Spleen (tissue), 11 donors: ENCODE results near the gene KLF7. TPM values are rescaled to one million over a fixed set of nuclear protein-coding genes. Genes with fewer than 3 reads are reported as not detected.

ENCODE experiments used
- DNase-seq: peaks from one replicate; pipeline ENCODE4 v3.0.0-alpha.2; 2020
- H3K27ac ChIP-seq, 8 donors: fragments of 200-600 bp; sonication (generic) in 7 of 8; 1 replicate in 4 of 8; 2 replicates in 4 of 8; pipeline versions ENCODE4 v1.5.0 to v1.8.0; 2016 to 2021; ENCODE audit warnings: inconsistent platforms in 4 of 8, mild to moderate bottlenecking in 4 of 8, moderate library complexity in 1 of 8
- H3K27me3 ChIP-seq, 7 donors: fragments of 200-600 bp; sonication (generic) in 6 of 7; replicated peaks in 1 of 7; 1 replicate in 4 of 7; 2 replicates in 3 of 7; pipeline versions ENCODE4 v1.5.0 to v1.8.0; 2016 to 2021; ENCODE audit warnings: inconsistent platforms in 3 of 7, mild to moderate bottlenecking in 1 of 7
- H3K36me3 ChIP-seq, 6 donors: fragments of 200-600 bp; sonication (generic) in 5 of 6; 1 replicate in 4 of 6; 2 replicates in 2 of 6; pipeline versions ENCODE4 v1.5.0 to v1.8.0; 2016 to 2021; ENCODE audit warnings: inconsistent platforms in 2 of 6
- H3K4me1 ChIP-seq, 6 donors: fragments of 200-600 bp; sonication (generic) in 5 of 6; 1 replicate in 3 of 6; 2 replicates in 3 of 6; pipeline versions ENCODE4 v1.5.0 to v1.8.0; 2016 to 2021; ENCODE audit warnings: inconsistent platforms in 3 of 6
- H3K4me3 ChIP-seq, 8 donors: fragments of 200-600 bp; sonication (generic) in 7 of 8; 1 replicate in 4 of 8; 2 replicates in 4 of 8; pipeline versions ENCODE4 v1.5.0 to v1.8.0; 2016 to 2021; ENCODE audit warnings: inconsistent platforms in 4 of 8, mild to moderate bottlenecking in 4 of 8, moderate library complexity in 2 of 8
- H3K9me3 ChIP-seq, 8 donors: fragments of 200-600 bp; sonication (generic) in 7 of 8; 1 replicate in 4 of 8; 2 replicates in 4 of 8; pipeline versions ENCODE4 v1.5.0 to v1.8.0; 2016 to 2021; ENCODE audit warnings: inconsistent platforms in 4 of 8
- POLR2A ChIP-seq, 3 donors: fragments of 450-650 bp; IDR thresholded peaks; one replicate each; pipeline ENCODE4 v1.5.1; 2017; ENCODE audit warnings: antibody characterized with exemption in 3 of 3, mild to moderate bottlenecking in 1 of 3
- POLR2AphosphoS5 ChIP-seq, 3 donors: sonication (generic); formaldehyde crosslinking; IDR thresholded peaks; one replicate each; pipeline ENCODE4 v1.5.1; 2017; ENCODE audit warnings: antibody characterized with exemption in 3 of 3
- WGBS, 5 donors: extraction: QIAGEN DNeasy Blood & Tissue Kit in 3 of 5; methylation state at CpG; one replicate each; pipeline versions ENCODE4 v1.1.5 to v1.1.7; 2013 to 2018; 5-methylcytosine and 5-hydroxymethylcytosine counted together
- intact Hi-C: fragments of 100-400 bp; cut with DNase I; formaldehyde crosslinking; loops from one replicate; pipeline ENCODE4 v1.15.0; 2023; ENCODE audit warnings: low total_unique reads
- microRNA-seq, 3 donors: library from miRNA; unstranded; fragments of <30 nt; microRNA quantifications; one replicate each; pipeline versions ENCODE4 to v1.1.0, GENCODE V29; 2019 to 2020
- polyA plus RNA-seq, 3 donors: library from polyadenylated mRNA; stranded (reverse); fragments of 200-250 nt; gene quantifications; one replicate each; pipeline ENCODE4 v1.2.1, GENCODE V29; 2013
- small RNA-seq, 4 donors: library from RNA; depleted of rRNA; stranded (forward); fragments of <200 nt; gene quantifications; one replicate each; pipeline ENCODE3, GENCODE V24; 2016
- total RNA-seq, 7 donors: library from RNA; depleted of rRNA in 3 of 7; stranded (reverse); fragments of >200 nt in 3 of 7; fragmentation: NEBNext Ultra II Directional in 4 of 7; extraction: Animal tissue kit (Norgen Biotek cat#: 25700) in 4 of 7; gene quantifications; one replicate each; pipeline versions ENCODE4 v1.1.0 to v1.2.1, GENCODE V29; 2016 to 2021
- TF ChIP-seq, protein P1 (sequence below), 11 experiments: fragments of 200-600 bp in 7 of 11; fragments of 450-650 bp in 4 of 11; sonication (generic) in 4 of 11; IDR thresholded peaks in 8 of 11; conservative IDR thresholded peaks in 3 of 11; 1 replicate in 7 of 11; 2 replicates in 4 of 11; pipeline versions ENCODE4 v1.4.0 to v1.8.0; 2016 to 2021; ENCODE audit warnings: antibody characterized with exemption in 11 of 11, inconsistent platforms in 4 of 11, mild to moderate bottlenecking in 1 of 11
- donor health status: healthy with polysubstance abuse.
- donor health status: DM: no; HTN: no; CAD: no; lungs with moderate emphysema.
- donor health status: DM: no; HTN: no; CAD: no.
- donor health status: Bipolar disorder and iron deficiency.
- donor health status: healthy.
- donor health status: DM: no; HTN: no; CAD: no.
- donor health status: DM: yes; HTN: yes; CAD: no.

The KLF7 gene
- total and polyA plus RNA-seq, 10 donors = 2.9 to 74.4 (median 27.8) TPM

DNA sequence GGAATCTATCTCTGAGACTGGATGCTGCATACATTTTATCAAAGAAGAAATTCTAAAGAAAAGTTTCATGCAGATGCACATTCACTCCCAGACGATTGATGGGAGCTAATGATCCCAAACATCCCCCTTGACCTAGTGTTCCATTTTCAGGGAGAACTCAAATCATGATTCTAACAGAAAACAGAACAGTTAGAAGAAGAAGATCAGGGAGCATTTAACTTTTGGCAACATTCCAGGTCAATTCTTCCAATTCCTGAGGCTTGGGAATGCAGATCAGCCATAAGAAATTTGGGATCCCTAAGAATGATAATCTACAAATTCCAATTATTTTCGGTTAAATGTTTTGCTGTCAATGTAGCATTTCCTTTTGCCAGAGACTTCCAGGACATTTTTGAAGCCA is 129.9 kb downstream of the KLF7 start:
- 69 to 88% (median 77%) methylated on average over 2 of the region's 2 CpGs for WGBS, 5 donors
- H3K36me3 ChIP-seq = no peaks in the 10 kb centered on the region
- peak overlapping the region in 5 of 8 donors; percentile 21 to 55 (median 38) for H3K27ac ChIP-seq
- H3K9me3 ChIP-seq = peaks cover 0 to 15% (median 12%) of the 10 kb centered on the region in 8 donors
- DNase-seq = no peak
- H3K4me1 ChIP-seq = peaks cover 0 to 7% (median 1%) of the 10 kb centered on the region in 6 donors
- no peak overlapping the region for H3K4me3 ChIP-seq
- intact Hi-C loops = no loop called here
- H3K27me3 ChIP-seq = peaks cover 0 to 9% (median 0%) of the 10 kb centered on the region in 7 donors
- TF ChIP-seq POLR2A (IDR thresholded peaks at IDR 0.05) (no peak), POLR2AphosphoS5 (IDR thresholded peaks at IDR 0.05) (no peak)
- TF ChIP-seq, protein P1, sequence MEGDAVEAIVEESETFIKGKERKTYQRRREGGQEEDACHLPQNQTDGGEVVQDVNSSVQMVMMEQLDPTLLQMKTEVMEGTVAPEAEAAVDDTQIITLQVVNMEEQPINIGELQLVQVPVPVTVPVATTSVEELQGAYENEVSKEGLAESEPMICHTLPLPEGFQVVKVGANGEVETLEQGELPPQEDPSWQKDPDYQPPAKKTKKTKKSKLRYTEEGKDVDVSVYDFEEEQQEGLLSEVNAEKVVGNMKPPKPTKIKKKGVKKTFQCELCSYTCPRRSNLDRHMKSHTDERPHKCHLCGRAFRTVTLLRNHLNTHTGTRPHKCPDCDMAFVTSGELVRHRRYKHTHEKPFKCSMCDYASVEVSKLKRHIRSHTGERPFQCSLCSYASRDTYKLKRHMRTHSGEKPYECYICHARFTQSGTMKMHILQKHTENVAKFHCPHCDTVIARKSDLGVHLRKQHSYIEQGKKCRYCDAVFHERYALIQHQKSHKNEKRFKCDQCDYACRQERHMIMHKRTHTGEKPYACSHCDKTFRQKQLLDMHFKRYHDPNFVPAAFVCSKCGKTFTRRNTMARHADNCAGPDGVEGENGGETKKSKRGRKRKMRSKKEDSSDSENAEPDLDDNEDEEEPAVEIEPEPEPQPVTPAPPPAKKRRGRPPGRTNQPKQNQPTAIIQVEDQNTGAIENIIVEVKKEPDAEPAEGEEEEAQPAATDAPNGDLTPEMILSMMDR (IDR thresholded peaks at IDR 0.05 in 8 of 11, conservative IDR thresholded peaks at IDR 0.05 in 3 of 11) = no peak

- no peak overlapping the region for H3K4me3 ChIP-seq
- no peaks in the 10 kb centered on the region for H3K27me3 ChIP-seq
- intact Hi-C loops = no loop called here
- H3K9me3 ChIP-seq = peaks cover 0 to 15% (median 12%) of the 10 kb centered on the region in 8 donors
- H3K4me1 ChIP-seq = peaks cover 0 to 7% (median 0%) of the 10 kb centered on the region in 6 donors
- no peaks in the 10 kb centered on the region for H3K36me3 ChIP-seq
- H3K27ac ChIP-seq = no peak overlapping the region
- DNase-seq = no peak
- WGBS, 5 donors = 85 to 97% (median 87%) methylated on average over 2 of the region's 2 CpGs
- TF ChIP-seq, protein P1 (IDR thresholded peaks at IDR 0.05 in 8 of 11, conservative IDR thresholded peaks at IDR 0.05 in 3 of 11) = no peak
- TF ChIP-seq POLR2AphosphoS5 (IDR thresholded peaks at IDR 0.05) (no peak), POLR2A (IDR thresholded peaks at IDR 0.05) (no peak)
Measured at GRCh38 chr2:207032490-207032889, 133.3 kb downstream of the KLF7 start.

Small RNA genes lying within 50 kb of the gene (microRNA-seq; reads per million reads assigned to microRNA genes)
- gene MIR2355 = 7.7 to 16.1 (median 9.0) reads per million in 3 donors
- gene MIR7845 = 3.1 to 7.4 (median 4.3) reads per million in 3 donors

Small RNA genes lying within 50 kb of the gene (small RNA-seq; reads per million reads assigned to genes)
- 0.07 to 0.76 (median 0.20) reads per million in 4 donors for gene MIR2355
- 0 to 0.45 (median 0.03) reads per million in 4 donors for gene MIR7845

Other genes starting within 250 kb of the KLF7 start
- under 1 TPM in 1 of 7 donors, not detected in 6; 0.28 TPM for gene CPO, start 226.4 kb downstream of the KLF7 start, total RNA-seq
- gene CPO, start 226.4 kb downstream of the KLF7 start, polyA plus RNA-seq = under 1 TPM; 0.10 to 0.15 (median 0.15) TPM